Fibroblast of lung (primary cell): ENCODE results near the gene CACNB4.

Experiments used
- CTCF ChIP-seq, 2 donors: IDR thresholded peaks in 1 of 2; conservative IDR thresholded peaks in 1 of 2; 1 replicate in 1 of 2; 2 replicates in 1 of 2; pipeline ENCODE4 v1.5.1; 2011 to 2012; ENCODE audit warnings: low read length in 2 of 2, control low read depth in 1 of 2, inconsistent platforms in 1 of 2, low read depth in 1 of 2, mild to moderate bottlenecking in 1 of 2
- EZH2 ChIP-seq: IDR thresholded peaks from 2 replicates; pipeline ENCODE4 v1.5.1; 2012; ENCODE audit warnings: low read length, control low read depth, mild to moderate bottlenecking; ENCODE audit errors: missing control alignments

GRCh38 chr2:151819920-151820319 lies 278.9 kb downstream of the CACNB4 start:
- TF ChIP-seq CTCF (conservative IDR thresholded peaks at IDR 0.05 in 1 of 2, IDR thresholded peaks at IDR 0.05 in 1 of 2; ENCODE audit: low read depth in 1 of 2, low read length in 2 of 2) (no peak), EZH2 (no peak)
